Osteoblast (primary cell): ENCODE results near the gene TTC1. TPM values are rescaled to one million over a fixed set of nuclear protein-coding genes. Genes with fewer than 3 reads are reported as not detected.

Source experiments
- DNase-seq: peaks from one replicate; pipeline ENCODE4 v3.0.0; 2011; ENCODE audit warnings: low spot score, mixed read lengths; ENCODE audit not compliant: insufficient read length; ENCODE audit errors: missing footprints
- H2AFZ ChIP-seq: 2 replicates; pipeline ENCODE4 v1.6.0; 2011; ENCODE audit warnings: mild to moderate bottlenecking, low read length
- H3K27ac ChIP-seq: 2 replicates; pipeline ENCODE4 v1.5.1; 2011; ENCODE audit warnings: mild to moderate bottlenecking, low read depth, low read length, moderate library complexity
- H3K27me3 ChIP-seq: 2 replicates; pipeline ENCODE4 v1.6.0; 2012; ENCODE audit warnings: mild to moderate bottlenecking, control low read depth, inconsistent platforms, low read length, moderate library complexity; ENCODE audit not compliant: insufficient read depth
- H3K36me3 ChIP-seq: 2 replicates; pipeline ENCODE4 v1.5.1; 2011; ENCODE audit warnings: mild to moderate bottlenecking, low read length, control low read depth, moderate library complexity; ENCODE audit not compliant: insufficient read depth
- H3K4me1 ChIP-seq: 2 replicates; pipeline ENCODE4 v1.5.1; 2011; ENCODE audit warnings: mild to moderate bottlenecking, low read length, control low read depth, moderate library complexity; ENCODE audit not compliant: insufficient read depth
- H3K4me2 ChIP-seq: 2 replicates; pipeline ENCODE4 v1.6.0; 2011; ENCODE audit warnings: mild to moderate bottlenecking, low read length; ENCODE audit not compliant: insufficient read depth
- H3K4me3 ChIP-seq: fragments of 200-600 bp; sonication (generic); 3 replicates; pipeline ENCODE4 v1.5.1; 2012; ENCODE audit warnings: mild to moderate bottlenecking, low read length, inconsistent platforms; ENCODE audit not compliant: insufficient read depth
- H3K79me2 ChIP-seq: 2 replicates; pipeline ENCODE4 v1.6.0; 2012; ENCODE audit warnings: mild to moderate bottlenecking, low read length, control low read depth, inconsistent platforms; ENCODE audit not compliant: insufficient read depth
- H3K9me3 ChIP-seq: 2 replicates; pipeline ENCODE4 v1.5.1; 2011; ENCODE audit warnings: low read depth, low read length, control low read depth
- H4K20me1 ChIP-seq: 2 replicates; pipeline ENCODE4 v1.6.0; 2012; ENCODE audit warnings: mild to moderate bottlenecking, low read length, control low read depth; ENCODE audit not compliant: insufficient read depth
- CTCF ChIP-seq: IDR thresholded peaks from 2 replicates; pipeline ENCODE4 v1.5.1; 2011; ENCODE audit warnings: mild to moderate bottlenecking, low read depth, low read length, moderate library complexity; ENCODE audit errors: extremely low read depth
- total RNA-seq: library from RNA; depleted of rRNA; stranded (reverse); fragments of >200 nt; gene quantifications from 2 replicates; pipeline ENCODE4 v1.2.3, GENCODE V29; 2012

Gene TTC1
- total RNA-seq, 1 donor, result 49.9 TPM

- peak; percentile 68 for TF ChIP-seq CTCF
- peak overlapping the region; percentile 74 for H3K4me3 ChIP-seq
- H3K79me2 ChIP-seq, result no peaks in the 10 kb centered on the region
- H3K27me3 ChIP-seq, result no peaks in the 10 kb centered on the region
- H4K20me1 ChIP-seq, result no peaks in the 10 kb centered on the region
- peaks cover 7% of the 10 kb centered on the region for H3K4me1 ChIP-seq
- no peaks in the 10 kb centered on the region for H3K9me3 ChIP-seq
- DNase-seq, result peak; percentile 92
- H3K36me3 ChIP-seq, result no peaks in the 10 kb centered on the region
- H3K4me2 ChIP-seq, result peak overlapping the region; percentile 89
- H3K27ac ChIP-seq, result no peak overlapping the region
- peak overlapping the region; percentile 68 for H2AFZ ChIP-seq
Observed at GRCh38 chr5:159987031-159987674, 21.8 kb upstream of the TTC1 start.

GRCh38 chr5:159990506-159990905 is 18.4 kb upstream of the TTC1 start:
- Histone ChIP-seq H2AFZ (no peak overlapping the region), H3K4me3 (no peak overlapping the region), H3K36me3 (no peaks in the 10 kb centered on the region), H4K20me1 (no peaks in the 10 kb centered on the region), H3K4me2 (no peak overlapping the region), H3K9me3 (peaks cover 4% of the 10 kb centered on the region), H3K27ac (no peak overlapping the region), H3K79me2 (no peaks in the 10 kb centered on the region), H3K4me1 (peaks cover 3% of the 10 kb centered on the region), H3K27me3 (no peaks in the 10 kb centered on the region)
- no peak for DNase-seq
- TF ChIP-seq CTCF, result peak; percentile 29

- DNase-seq, result no peak
- no peak overlapping the region for H3K27ac ChIP-seq
- no peak overlapping the region for H3K4me3 ChIP-seq
Observed at GRCh38 chr5:159992566-159992965, 16.4 kb upstream of the TTC1 start.

GRCh38 chr5:159993194-159993593 is 15.7 kb upstream of the TTC1 start:
- Histone ChIP-seq H3K27me3 (peaks cover 2% of the 10 kb centered on the region), H3K36me3 (no peaks in the 10 kb centered on the region), H3K4me2 (no peak overlapping the region), H4K20me1 (no peaks in the 10 kb centered on the region), H3K9me3 (peaks cover 4% of the 10 kb centered on the region), H3K27ac (no peak overlapping the region), H3K4me3 (no peak overlapping the region), H3K4me1 (no peaks in the 10 kb centered on the region), H2AFZ (no peak overlapping the region), H3K79me2 (no peaks in the 10 kb centered on the region)
- no peak for DNase-seq
- TF ChIP-seq CTCF, result no peak

More at GRCh38 chr5:159992566-159992965, 16.4 kb upstream of the TTC1 start:
- H3K27me3 ChIP-seq, result peaks cover 2% of the 10 kb centered on the region
- no peaks in the 10 kb centered on the region for H3K79me2 ChIP-seq
- no peaks in the 10 kb centered on the region for H3K36me3 ChIP-seq
- H3K9me3 ChIP-seq, result peaks cover 4% of the 10 kb centered on the region
- no peak overlapping the region for H3K4me2 ChIP-seq
- TF ChIP-seq CTCF, result no peak
- H4K20me1 ChIP-seq, result no peaks in the 10 kb centered on the region
- no peaks in the 10 kb centered on the region for H3K4me1 ChIP-seq
- no peak overlapping the region for H2AFZ ChIP-seq
